ENCODE data around the gene SLAMF1. TPM values are rescaled to one million over a fixed set of nuclear protein-coding genes. Genes with fewer than 3 reads are reported as not detected.
"Not testable (repeated sequence)": the region's sequence is repeated elsewhere in the genome, so short reads cannot be mapped to it uniquely, and the experiment has no call there.

Gene SLAMF1
- total and polyA plus RNA-seq, 11 donors, result 0.14 to 4.3 (median 0.60) TPM; not detected in 5

GRCh38 chr1:160657250-160657781 lies 10.5 kb upstream of the SLAMF1 start:
- H3K27me3 ChIP-seq, result no peaks in the 10 kb centered on the region
- ATAC-seq (peak in 1 of 4 donors; percentile 29), DNase-seq (no peak)
- H3K27ac ChIP-seq, result peak overlapping the region in 6 of 12 donors; percentile 2 to 48 (median 32)
- H3K4me3 ChIP-seq, result no peak overlapping the region
- H3K9me3 ChIP-seq, result peaks cover 0 to 11% (median 0%) of the 10 kb centered on the region in 12 donors
- intact Hi-C loops (cut with DNase I), result no loop called here
- TF ChIP-seq CTCF (IDR thresholded peaks at IDR 0.05) (no peak), POLR2A (IDR thresholded peaks at IDR 0.05) (no peak)
- H3K4me1 ChIP-seq, result peaks cover 0 to 22% (median 3%) of the 10 kb centered on the region in 12 donors
- 64 to 70% (median 66%) methylated on average over 5 of the region's 5 CpGs for WGBS, 4 donors
- H3K36me3 ChIP-seq, result no peaks in the 10 kb centered on the region

GRCh38 chr1:160656737-160657136 lies 9.9 kb upstream of the SLAMF1 start:
- no peaks in the 10 kb centered on the region for H3K27me3 ChIP-seq
- no peak for ATAC-seq
- WGBS, 4 donors, result 88 to 92% (median 90%) methylated on average over 3 of the region's 3 CpGs

GRCh38 chr1:160653620-160654016 lies 6.8 kb upstream of the SLAMF1 start:
- DNase-seq (no peak), ATAC-seq (no peak)
- Histone ChIP-seq H3K27ac (no peak overlapping the region), H3K36me3 (no peaks in the 10 kb centered on the region), H3K27me3 (no peaks in the 10 kb centered on the region), H3K4me3 (no peak overlapping the region), H3K4me1 (peaks cover 0 to 31% (median 4%) of the 10 kb centered on the region in 12 donors), H3K9me3 (no peaks in the 10 kb centered on the region)
- TF ChIP-seq POLR2A (IDR thresholded peaks at IDR 0.05) (no peak), CTCF (IDR thresholded peaks at IDR 0.05) (no peak)
- WGBS, 4 donors, result 96 to 100% (median 99%) methylated on average over 2 of the region's 2 CpGs
- intact Hi-C loops (cut with DNase I), result no loop called here

More at GRCh38 chr1:160656737-160657136, 9.9 kb upstream of the SLAMF1 start:
- Histone ChIP-seq H3K4me3 (no peak overlapping the region), H3K27ac (peak overlapping the region in 4 of 12 donors; percentile 6 to 41 (median 24)), H3K9me3 (peaks cover 0 to 11% (median 0%) of the 10 kb centered on the region in 12 donors), H3K4me1 (peaks cover 0 to 25% (median 3%) of the 10 kb centered on the region in 12 donors), H3K36me3 (no peaks in the 10 kb centered on the region)
- intact Hi-C loops (cut with DNase I), result no loop called here
- DNase-seq, result no peak
- TF ChIP-seq CTCF (IDR thresholded peaks at IDR 0.05) (no peak), POLR2A (IDR thresholded peaks at IDR 0.05) (no peak)

- Histone ChIP-seq H3K4me3 (no peak overlapping the region), H3K36me3 (no peaks in the 10 kb centered on the region), H3K9me3 (no peaks in the 10 kb centered on the region), H3K27me3 (no peaks in the 10 kb centered on the region), H3K27ac (peak overlapping the region in 1 of 12 donors; percentile 64), H3K4me1 (peaks cover 0 to 32% (median 3%) of the 10 kb centered on the region in 12 donors)
- ATAC-seq, result no peak
- 85 to 93% (median 89%) methylated on average over 9 of the region's 9 CpGs for WGBS, 4 donors
- no peak for TF ChIP-seq CTCF (IDR thresholded peaks at IDR 0.05)
- no peak for TF ChIP-seq POLR2A (IDR thresholded peaks at IDR 0.05)
- no peak for DNase-seq
- intact Hi-C loops (cut with DNase I), result no loop called here
Observed at GRCh38 chr1:160652924-160653619, 6.2 kb upstream of the SLAMF1 start.

GRCh38 chr1:160652065-160652641 lies 5.3 kb upstream of the SLAMF1 start:
- DNase-seq; H3K27me3 ChIP-seq; ATAC-seq; H3K9me3 ChIP-seq; intact Hi-C loops (cut with DNase I); H3K4me3 ChIP-seq; H3K36me3 ChIP-seq: not testable (repeated sequence)
- WGBS, 4 donors, result 28 to 34% (median 30%) methylated on average over 8 of the region's 8 CpGs
- peak overlapping the region in 6 of 12 donors; percentile 5 to 71 (median 40) for H3K27ac ChIP-seq
- peaks cover 0 to 29% (median 2%) of the 10 kb centered on the region in 12 donors for H3K4me1 ChIP-seq
